ENCODE results near the gene FDXR. TPM values are rescaled to one million over a fixed set of nuclear protein-coding genes. Genes with fewer than 3 reads are reported as not detected.

FDXR gene
- total RNA-seq, 1 experiment from 2014 or later, result 39.7 TPM

DNA sequence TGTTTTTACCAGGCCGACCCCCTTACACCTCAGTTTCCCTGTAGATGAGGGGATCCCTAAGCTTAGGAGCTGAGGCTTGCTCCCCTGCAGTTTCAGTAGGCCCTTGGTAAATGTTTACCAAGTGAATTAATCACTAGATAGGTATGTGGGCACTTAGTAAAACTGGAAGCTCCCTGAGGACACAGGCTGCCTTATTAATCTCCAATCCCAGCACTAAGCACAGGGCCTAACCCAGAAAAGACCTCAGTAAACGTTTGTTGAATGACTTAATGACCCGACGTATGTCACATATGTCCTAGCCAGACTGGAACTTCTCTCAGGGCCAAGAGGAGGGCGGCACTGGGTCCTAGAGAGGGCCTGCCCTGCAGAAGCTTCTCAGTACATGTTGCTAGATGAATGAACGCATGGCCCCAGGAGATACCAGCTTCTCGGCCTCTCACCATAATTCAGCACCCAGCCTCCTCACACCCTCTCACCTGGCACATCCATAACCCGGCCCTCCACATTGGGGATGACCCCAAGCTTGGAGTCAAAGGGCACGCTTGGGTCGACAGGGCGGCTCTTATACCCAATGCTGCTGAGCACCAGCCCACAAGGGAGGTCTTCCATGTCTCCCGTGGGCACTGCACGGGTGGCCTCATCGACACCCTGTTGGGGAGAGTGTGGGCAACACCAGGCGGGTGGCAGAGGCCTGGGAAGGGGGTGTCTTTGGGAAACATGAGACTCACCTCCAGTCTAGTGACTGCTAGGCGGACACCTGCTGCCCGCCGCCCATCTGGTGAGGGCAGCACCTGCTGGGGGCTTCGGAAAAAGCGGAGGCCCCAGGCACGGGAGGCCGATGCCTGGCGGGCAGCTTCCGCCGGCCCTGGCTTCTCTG, 9.1 kb downstream of the FDXR start:
- no peak for DNase-seq
- no peaks in the 10 kb centered on the region for H4K20me1 ChIP-seq (ENCODE audit: control insufficient read depth, insufficient read depth, insufficient read length)
- no peaks in the 10 kb centered on the region for H3K9me3 Mint-ChIP-seq
- peaks cover 26% of the 10 kb centered on the region for H3K27me3 ChIP-seq (ENCODE audit: insufficient read depth, low read length)
- H3K27me3 Mint-ChIP-seq (ENCODE audit: low read depth), result peaks cover 34% of the 10 kb centered on the region
- H2BK15ac ChIP-seq (ENCODE audit: low read depth, low read length), result no peak overlapping the region
- peaks cover 14 to 18% of the 10 kb centered on the region in 2 experiments for H3K4me1 Mint-ChIP-seq
- H3T11ph ChIP-seq (ENCODE audit: low read length), result no peak overlapping the region
- no peak overlapping the region for H4K91ac ChIP-seq (ENCODE audit: insufficient read length, low read depth, low read length)
- TF ChIP-seq, protein P1, sequence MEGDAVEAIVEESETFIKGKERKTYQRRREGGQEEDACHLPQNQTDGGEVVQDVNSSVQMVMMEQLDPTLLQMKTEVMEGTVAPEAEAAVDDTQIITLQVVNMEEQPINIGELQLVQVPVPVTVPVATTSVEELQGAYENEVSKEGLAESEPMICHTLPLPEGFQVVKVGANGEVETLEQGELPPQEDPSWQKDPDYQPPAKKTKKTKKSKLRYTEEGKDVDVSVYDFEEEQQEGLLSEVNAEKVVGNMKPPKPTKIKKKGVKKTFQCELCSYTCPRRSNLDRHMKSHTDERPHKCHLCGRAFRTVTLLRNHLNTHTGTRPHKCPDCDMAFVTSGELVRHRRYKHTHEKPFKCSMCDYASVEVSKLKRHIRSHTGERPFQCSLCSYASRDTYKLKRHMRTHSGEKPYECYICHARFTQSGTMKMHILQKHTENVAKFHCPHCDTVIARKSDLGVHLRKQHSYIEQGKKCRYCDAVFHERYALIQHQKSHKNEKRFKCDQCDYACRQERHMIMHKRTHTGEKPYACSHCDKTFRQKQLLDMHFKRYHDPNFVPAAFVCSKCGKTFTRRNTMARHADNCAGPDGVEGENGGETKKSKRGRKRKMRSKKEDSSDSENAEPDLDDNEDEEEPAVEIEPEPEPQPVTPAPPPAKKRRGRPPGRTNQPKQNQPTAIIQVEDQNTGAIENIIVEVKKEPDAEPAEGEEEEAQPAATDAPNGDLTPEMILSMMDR (conservative IDR thresholded peaks at IDR 0.05), result no peak
- no peaks in the 10 kb centered on the region for H3K9me3 ChIP-seq (ENCODE audit: control insufficient read depth, low read depth, low read length)
- no peak overlapping the region for H3K9ac ChIP-seq (ENCODE audit: extremely low read depth, insufficient read length, low read length)
- H3K4me2 ChIP-seq (ENCODE audit: insufficient read depth, insufficient read length, low read length), result no peak overlapping the region
- H3K36me3 Mint-ChIP-seq (ENCODE audit: insufficient read depth in 1 of 3, low read depth in 3 of 3), result peaks cover 3 to 16% (median 15%) of the 10 kb centered on the region in 3 experiments; a peak in 4 of 7 replicates
- no peak overlapping the region for H2BK5ac ChIP-seq (ENCODE audit: insufficient read length, low read length)
- no peak overlapping the region for H2BK12ac ChIP-seq (ENCODE audit: insufficient read length, low read depth, low read length)
- H3K56ac ChIP-seq (ENCODE audit: insufficient read length, low read depth, low read length), result no peak overlapping the region
- H2BK120ac ChIP-seq (ENCODE audit: low read depth, low read length, poor library complexity, severe bottlenecking), result no peak overlapping the region
- H3K23me2 ChIP-seq (ENCODE audit: insufficient read length, low read depth, low read length, poor library complexity, severe bottlenecking), result peaks cover 13% of the 10 kb centered on the region
- H3K79me2 ChIP-seq (ENCODE audit: insufficient read depth, low read length), result no peaks in the 10 kb centered on the region
- no peak overlapping the region for H3K4me3 Mint-ChIP-seq
- H3K27ac Mint-ChIP-seq, result no peak overlapping the region
- no peak overlapping the region for H2AK5ac ChIP-seq (ENCODE audit: insufficient read length, low read length)
- 0 out of 2 replicates have a peak, but pooled peaks cover 2% of the 10 kb centered on the region for H3K4me1 ChIP-seq (ENCODE audit: insufficient read depth, low read length)
- no peak overlapping the region for H3K23ac ChIP-seq (ENCODE audit: insufficient read length, low read depth, low read length)
- no peak overlapping the region for H4K8ac ChIP-seq (replicated peaks; ENCODE audit: insufficient read length, low read depth, low read length)
- no peak overlapping the region for H2AFZ ChIP-seq (ENCODE audit: low read length)
- WGBS (ENCODE audit: extremely low coverage, insufficient read length, low lambda C conversion rate), result no CpG with 5 or more reads among the region's 25 CpGs
- no peak overlapping the region for H3K14ac ChIP-seq (ENCODE audit: insufficient read depth, low read length)
- H3K18ac ChIP-seq (ENCODE audit: insufficient read length, low read depth, low read length), result no peak overlapping the region
- H2BK20ac ChIP-seq (ENCODE audit: low read depth, low read length, poor library complexity, severe bottlenecking), result no peak overlapping the region
- H3K79me1 ChIP-seq (ENCODE audit: insufficient read depth, low read depth, low read length, poor library complexity, severe bottlenecking), result no peaks in the 10 kb centered on the region
- no peak overlapping the region for H3K4ac ChIP-seq (ENCODE audit: low read depth, low read length)
- H3K27ac ChIP-seq (ENCODE audit: insufficient read length, low read depth, low read length), result no peak overlapping the region
- H4K5ac ChIP-seq (ENCODE audit: insufficient read length, low read depth, low read length), result no peak overlapping the region

Data from H9 (cell line).